Measurements from ENCODE around the gene C1orf159. TPM values are rescaled to one million over a fixed set of nuclear protein-coding genes. Genes with fewer than 3 reads are reported as not detected.

The C1orf159 gene
- total RNA-seq, 2 donors from 2014 or later = 4.4 to 4.6 TPM

GRCh38 chr1:1122981-1123480 lies 7.1 kb upstream of the C1orf159 start:
- DNase-seq (ENCODE audit: low spot score) = no peak

GRCh38 chr1:1122078-1122811 lies 6.4 kb upstream of the C1orf159 start:
- DNase-seq (ENCODE audit: low spot score) = peak; percentile 82
- no peak overlapping the region for H3K27ac ChIP-seq
- no peaks in the 10 kb centered on the region for H3K27me3 ChIP-seq
- peak overlapping the region in 1 of 2 donors; percentile 38 for H3K4me3 ChIP-seq
- H3K4me1 ChIP-seq = peaks cover 0 to 10% of the 10 kb centered on the region in 2 donors
- H3K36me3 ChIP-seq = no peaks in the 10 kb centered on the region
- peak; percentile 85 to 98 for TF ChIP-seq CTCF (IDR thresholded peaks at IDR 0.05)
- H3K9me3 ChIP-seq = no peaks in the 10 kb centered on the region

More at GRCh38 chr1:1122981-1123480, 7.1 kb upstream of the C1orf159 start:
- Histone ChIP-seq H3K9me3 (no peaks in the 10 kb centered on the region), H3K27me3 (no peaks in the 10 kb centered on the region), H3K4me3 (no peak overlapping the region), H3K4me1 (peaks cover 0 to 10% of the 10 kb centered on the region in 2 donors), H3K36me3 (no peaks in the 10 kb centered on the region), H3K27ac (no peak overlapping the region)
- no peak for TF ChIP-seq CTCF (IDR thresholded peaks at IDR 0.05)

DNA sequence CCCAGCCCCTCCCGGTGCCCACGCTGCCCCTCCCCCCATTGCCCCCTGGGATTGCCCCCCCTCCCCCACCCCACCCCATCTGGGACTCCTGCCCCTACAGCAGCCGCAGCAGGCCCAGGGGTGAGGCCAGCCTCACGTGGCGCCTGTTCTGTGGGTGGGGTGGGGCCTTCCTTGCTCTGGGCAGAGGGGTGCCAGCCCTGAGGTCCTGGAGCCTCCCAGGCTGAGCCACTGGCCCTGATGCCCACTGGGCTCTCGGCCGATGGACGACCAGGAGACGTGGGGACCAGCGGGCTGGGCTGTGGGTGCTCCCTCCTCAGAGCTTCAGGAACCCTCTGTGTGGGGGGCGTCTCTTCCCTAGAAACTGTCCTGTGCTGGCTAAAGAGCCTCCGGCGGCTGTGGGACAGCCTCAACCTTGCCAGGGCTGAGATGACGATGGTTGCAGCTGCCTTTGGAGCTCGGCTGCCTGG lies 5.8 kb upstream of the C1orf159 start:
- H3K4me1 ChIP-seq = peaks cover 0 to 13% of the 10 kb centered on the region in 2 donors
- H3K9me3 ChIP-seq = no peaks in the 10 kb centered on the region
- H3K4me3 ChIP-seq = no peak overlapping the region
- no peaks in the 10 kb centered on the region for H3K36me3 ChIP-seq
- no peak for DNase-seq (ENCODE audit: low spot score)
- H3K27ac ChIP-seq = no peak overlapping the region
- TF ChIP-seq CTCF (IDR thresholded peaks at IDR 0.05) = no peak
- no peaks in the 10 kb centered on the region for H3K27me3 ChIP-seq

GRCh38 chr1:1120866-1121591 lies 5.1 kb upstream of the C1orf159 start:
- Histone ChIP-seq H3K27me3 (no peaks in the 10 kb centered on the region), H3K36me3 (no peaks in the 10 kb centered on the region), H3K27ac (no peak overlapping the region), H3K4me3 (no peak overlapping the region), H3K4me1 (peaks cover 0 to 14% of the 10 kb centered on the region in 2 donors), H3K9me3 (no peaks in the 10 kb centered on the region)
- DNase-seq (ENCODE audit: low spot score) = no peak
- no peak for TF ChIP-seq CTCF (IDR thresholded peaks at IDR 0.05)

DNA sequence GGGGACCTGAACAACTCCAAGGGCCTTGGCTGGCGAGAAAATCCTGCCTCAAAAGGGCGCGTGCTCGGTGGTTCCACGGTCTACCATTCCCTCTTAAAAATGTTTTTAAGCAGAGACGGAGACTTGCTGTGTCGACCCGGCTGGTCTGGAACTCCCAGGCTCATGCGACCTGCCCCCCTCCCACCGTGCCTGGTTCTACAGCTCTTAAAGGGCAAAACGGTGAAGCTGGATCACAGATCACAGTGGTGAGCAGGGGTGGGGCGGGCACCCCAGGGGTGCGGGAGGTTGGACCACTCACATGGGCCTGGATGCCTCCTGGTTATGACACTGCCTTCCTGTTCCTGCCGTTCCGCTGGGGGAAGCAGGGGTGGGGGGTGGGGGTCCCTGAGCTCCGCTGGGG lies 4.2 kb upstream of the C1orf159 start:
- no peak overlapping the region for H3K27ac ChIP-seq
- DNase-seq (ENCODE audit: low spot score) = no peak
- H3K4me1 ChIP-seq = peaks cover 0 to 17% of the 10 kb centered on the region in 2 donors
- no peaks in the 10 kb centered on the region for H3K9me3 ChIP-seq
- H3K36me3 ChIP-seq = no peaks in the 10 kb centered on the region
- H3K4me3 ChIP-seq = no peak overlapping the region
- H3K27me3 ChIP-seq = no peaks in the 10 kb centered on the region
- no peak for TF ChIP-seq CTCF (IDR thresholded peaks at IDR 0.05)

Data from right atrium auricular region (tissue), 2 donors.